IPS DF 4.7 (cell line): ENCODE results near the gene FGF12.
"Not testable (repeated sequence)": the region's sequence is repeated elsewhere in the genome, so short reads cannot be mapped to it uniquely, and the experiment has no call there.

Experiments
- DNase-seq: peaks from one replicate; pipeline ENCODE4 v3.0.0-alpha.2; 2013; ENCODE audit warnings: low spot score; ENCODE audit errors: extremely low read depth

FGF12 gene

GRCh38 chr3:192727032-192727847, at the start of gene FGF12:
Gene FGF12, minus strand, starts transcription at chr3:192727541.
- peak; percentile 68 for DNase-seq

- DNase-seq = not testable (repeated sequence)
These were observed 47.0 kb upstream of the FGF12 start for GRCh38 chr3:192774341-192774740.

- peak; percentile 41 for DNase-seq
These were observed 45.0 kb upstream of the FGF12 start for GRCh38 chr3:192772240-192772894.

- no peak for DNase-seq
These were observed 31.3 kb upstream of the FGF12 start for GRCh38 chr3:192758654-192759053.

- no peak for DNase-seq
These were observed 23.8 kb upstream of the FGF12 start for GRCh38 chr3:192751148-192751547.

- no peak for DNase-seq
These were observed 22.9 kb upstream of the FGF12 start for GRCh38 chr3:192750201-192750600.

- DNase-seq = no peak
These were observed 20.4 kb upstream of the FGF12 start for GRCh38 chr3:192747746-192748145.

GRCh38 chr3:192747145-192747544, 19.8 kb upstream of the FGF12 start:
- peak; percentile 46 for DNase-seq

GRCh38 chr3:192745150-192745549, 17.8 kb upstream of the FGF12 start:
- DNase-seq = no peak

- DNase-seq = not testable (repeated sequence)
These were observed 17.3 kb upstream of the FGF12 start for GRCh38 chr3:192744604-192745003.

GRCh38 chr3:192737506-192737905, 10.2 kb upstream of the FGF12 start:
- no peak for DNase-seq

GRCh38 chr3:192731233-192731632, 3.9 kb upstream of the FGF12 start:
- DNase-seq = no peak

GRCh38 chr3:192726385-192726784, 956 bp downstream of the FGF12 start:
- no peak for DNase-seq

GRCh38 chr3:192719964-192720363, 7.4 kb downstream of the FGF12 start:
- no peak for DNase-seq

- DNase-seq = no peak
These were observed 9.2 kb downstream of the FGF12 start for GRCh38 chr3:192718156-192718555.

- no peak for DNase-seq
These were observed 12.2 kb downstream of the FGF12 start for GRCh38 chr3:192715126-192715525.

GRCh38 chr3:192711126-192711525, 16.2 kb downstream of the FGF12 start:
- DNase-seq = not testable (repeated sequence)

GRCh38 chr3:192710366-192710765, 17.0 kb downstream of the FGF12 start:
- DNase-seq = no peak

GRCh38 chr3:192706272-192706671, 21.1 kb downstream of the FGF12 start:
- no peak for DNase-seq

GRCh38 chr3:192700885-192701284, 26.5 kb downstream of the FGF12 start:
- no peak for DNase-seq

GRCh38 chr3:192696943-192697587, 30.3 kb downstream of the FGF12 start:
- no peak for DNase-seq

GRCh38 chr3:192687488-192688152, 39.7 kb downstream of the FGF12 start:
- DNase-seq = no peak
